Activated CD8-positive, alpha-beta memory T cell treated with anti-CD3 and anti-CD28 coated beads for 1 hour (primary cell): Measurements from ENCODE around the gene NANS.

ENCODE experiments used
- DNase-seq, 2 donors: peaks; one replicate each; pipeline ENCODE4 v3.0.0-alpha.2; 2020; ENCODE audit warnings: low read depth in 1 of 2; ENCODE audit errors: extremely low read depth in 1 of 2

The NANS gene

DNA sequence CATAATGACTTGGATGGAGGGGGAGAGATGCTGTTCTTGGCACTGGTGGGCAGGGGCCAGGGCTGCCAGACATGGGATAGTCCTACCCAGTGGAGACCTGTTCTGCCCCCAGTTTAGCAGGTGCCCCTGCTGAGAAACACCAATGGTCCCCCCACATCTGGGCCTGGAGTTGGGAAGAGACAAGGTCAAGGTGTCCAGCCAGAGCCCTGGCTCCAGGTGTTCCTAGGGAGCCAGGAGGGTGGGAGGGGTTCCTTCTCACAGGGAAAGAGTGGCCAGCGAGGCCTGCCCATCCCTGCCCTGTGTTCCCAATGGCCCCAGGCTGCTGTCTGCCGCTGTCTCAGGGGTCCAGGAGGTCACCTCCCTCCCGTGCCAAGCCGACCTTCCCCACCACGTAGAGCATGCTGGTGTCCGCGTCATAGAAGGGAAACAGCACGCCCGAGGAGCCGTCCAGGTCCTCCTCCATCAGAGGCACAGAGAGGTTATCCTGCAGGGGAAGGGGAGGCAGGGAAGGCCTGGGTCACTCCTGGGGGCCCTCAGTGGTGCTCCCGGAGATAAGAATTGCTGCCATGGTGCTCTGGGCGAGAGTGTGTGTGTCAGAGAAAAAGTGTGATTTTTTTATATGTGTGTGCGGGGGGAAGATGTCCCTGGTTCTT lies 74.2 kb downstream of the NANS start:
- no peak for DNase-seq

DNA sequence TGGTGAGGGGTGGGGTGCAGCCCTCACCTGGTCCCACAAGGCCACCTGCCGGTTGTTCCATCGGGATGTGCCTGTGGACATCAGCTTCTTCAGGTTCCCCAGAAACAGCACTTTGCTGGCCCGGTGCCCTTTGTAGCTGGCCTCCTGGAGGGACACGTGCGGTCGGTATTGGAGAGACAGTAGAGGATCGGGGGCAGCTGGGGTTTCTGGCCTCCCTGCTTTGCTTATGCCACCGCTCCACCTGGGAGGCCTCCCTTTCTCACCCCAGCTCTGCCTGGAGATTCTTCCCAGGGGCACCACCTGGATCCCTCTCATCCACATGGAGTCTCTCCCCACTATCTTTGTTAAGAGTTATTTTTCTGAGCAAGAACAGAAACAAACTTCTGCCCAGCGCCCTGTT lies 75.6 kb downstream of the NANS start:
- DNase-seq, result no peak
